GM19324 (cell line): ENCODE results near the gene EIF2B2.

Experiments used
- ATAC-seq: cut with Tn5 transposase; IDR thresholded peaks from one replicate; pipeline ENCODE4 v1.9.1; 2021; ENCODE audit warnings: mild to moderate bottlenecking, moderate library complexity; ENCODE audit not compliant: unreplicated experiment, low FRiP score

EIF2B2 gene

GRCh38 chr14:75002392-75003249, at the start of gene EIF2B2:
Gene EIF2B2, plus strand, starts transcription at chr14:75002921. Its CDS starts 70 bp downstream, at chr14:75002991.
- ATAC-seq = peak; percentile 98

- no peak for ATAC-seq
Measured at GRCh38 chr14:74953686-74954085, 49.0 kb upstream of the EIF2B2 start.

- no peak for ATAC-seq
Measured at GRCh38 chr14:74954232-74954946, 48.3 kb upstream of the EIF2B2 start.

GRCh38 chr14:74954947-74955228, 47.8 kb upstream of the EIF2B2 start:
- no peak for ATAC-seq

- no peak for ATAC-seq
Measured at GRCh38 chr14:74955229-74956026, 47.3 kb upstream of the EIF2B2 start, which contains the start of gene PGF. Gene PGF, minus strand, starts transcription at chr14:74955597. Its CDS starts 355 bp downstream, at chr14:74955242.

DNA sequence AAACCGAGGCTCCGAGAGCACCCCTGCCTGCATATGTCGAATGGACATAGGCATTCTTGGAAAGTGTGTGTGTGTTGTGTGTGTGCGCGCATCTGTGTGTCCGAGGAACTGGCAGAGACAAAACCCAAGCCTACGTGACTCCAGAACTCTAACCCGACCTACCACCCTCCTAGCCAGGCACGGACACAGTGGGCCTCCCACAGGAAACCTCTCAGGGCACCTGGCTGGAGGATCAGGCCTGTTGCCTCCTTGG, 46.8 kb upstream of the EIF2B2 start:
- no peak for ATAC-seq

DNA sequence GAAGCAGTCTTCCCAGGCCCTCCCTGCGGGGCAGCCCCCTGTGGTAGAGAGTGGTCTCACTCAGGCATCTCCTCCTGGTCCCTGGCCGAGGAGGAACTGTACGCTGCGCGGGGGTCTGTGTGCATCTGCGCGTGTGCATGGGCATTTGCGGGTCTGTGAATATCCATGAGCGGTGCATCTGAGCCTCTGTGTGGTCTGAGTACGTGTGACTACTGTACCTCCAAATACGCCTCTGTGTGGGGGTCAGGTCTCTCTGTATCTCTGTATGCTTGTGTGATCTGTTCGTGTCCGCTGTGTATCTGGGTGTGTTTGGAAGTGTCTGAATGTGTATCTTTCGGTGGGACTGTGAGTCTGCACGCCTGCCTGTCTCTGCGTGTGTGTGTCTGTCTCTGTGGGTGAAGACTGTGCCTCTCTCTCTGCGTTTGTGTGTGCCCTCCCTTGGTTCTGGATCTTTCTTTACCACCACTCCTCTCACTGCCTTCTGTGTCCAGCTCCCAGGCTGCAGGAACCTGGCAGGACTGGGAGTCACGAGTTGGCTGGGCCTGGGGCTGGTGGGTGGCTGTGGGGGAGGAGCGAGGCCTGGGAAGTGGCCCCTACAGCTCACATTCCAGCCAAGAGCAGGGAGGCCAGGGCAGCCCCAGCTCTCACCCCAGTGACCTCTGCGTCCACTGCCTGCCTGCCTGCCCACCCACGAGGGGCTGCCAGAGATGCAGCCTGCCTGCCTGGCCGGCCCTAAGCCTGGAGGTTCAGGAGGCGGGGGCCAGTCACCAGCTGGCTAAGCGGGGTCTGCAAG, 46.2 kb upstream of the EIF2B2 start:
- ATAC-seq = no peak

GRCh38 chr14:74959596-74960180, 43.0 kb upstream of the EIF2B2 start:
- no peak for ATAC-seq

GRCh38 chr14:74960736-74961135, 42.0 kb upstream of the EIF2B2 start:
- ATAC-seq = no peak

GRCh38 chr14:74961238-74961911, 41.3 kb upstream of the EIF2B2 start:
- ATAC-seq = no peak

- ATAC-seq = no peak
Measured at GRCh38 chr14:74962046-74962445, 40.7 kb upstream of the EIF2B2 start.

- ATAC-seq = no peak
Measured at GRCh38 chr14:74962493-74962892, 40.2 kb upstream of the EIF2B2 start.

DNA sequence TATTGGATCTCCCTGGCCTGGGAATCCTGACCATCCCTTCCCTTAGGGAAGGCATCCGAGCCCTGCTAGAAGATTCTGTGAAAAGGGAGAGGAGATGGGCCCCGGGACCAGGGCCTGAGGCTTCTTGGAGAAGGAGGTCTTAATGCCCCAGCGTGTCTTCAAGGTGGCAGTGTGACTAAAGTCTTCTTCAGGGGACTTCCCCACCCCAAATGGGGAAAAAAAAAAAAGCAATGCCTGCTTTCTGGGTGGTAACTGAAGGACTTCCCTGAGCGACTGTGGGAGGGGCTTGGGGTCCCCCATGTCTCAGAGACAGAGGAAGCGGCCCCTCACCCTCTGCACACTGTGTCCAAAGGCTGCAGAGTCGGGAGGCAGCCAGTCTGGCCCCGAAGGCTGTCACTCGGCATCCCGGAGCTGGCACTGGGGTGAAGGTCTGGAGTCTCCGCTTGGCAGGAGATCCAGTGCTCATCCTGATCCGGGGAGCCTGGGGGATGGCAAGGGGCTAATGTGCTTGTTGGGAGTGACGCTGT, 39.5 kb upstream of the EIF2B2 start:
- no peak for ATAC-seq

- no peak for ATAC-seq
Measured at GRCh38 chr14:74963705-74964271, 38.9 kb upstream of the EIF2B2 start.

GRCh38 chr14:74964787-74965485, 37.8 kb upstream of the EIF2B2 start:
- ATAC-seq = no peak

- no peak for ATAC-seq
Measured at GRCh38 chr14:74965486-74966153, 37.1 kb upstream of the EIF2B2 start.

- ATAC-seq = no peak
Measured at GRCh38 chr14:74968811-74969210, 33.9 kb upstream of the EIF2B2 start.
